ENCODE data around the gene OLR1. TPM values are rescaled to one million over a fixed set of nuclear protein-coding genes. Genes with fewer than 3 reads are reported as not detected.

OLR1 gene
- total RNA-seq, 1 experiment from 2014 or later, result 0.74 TPM

DNA sequence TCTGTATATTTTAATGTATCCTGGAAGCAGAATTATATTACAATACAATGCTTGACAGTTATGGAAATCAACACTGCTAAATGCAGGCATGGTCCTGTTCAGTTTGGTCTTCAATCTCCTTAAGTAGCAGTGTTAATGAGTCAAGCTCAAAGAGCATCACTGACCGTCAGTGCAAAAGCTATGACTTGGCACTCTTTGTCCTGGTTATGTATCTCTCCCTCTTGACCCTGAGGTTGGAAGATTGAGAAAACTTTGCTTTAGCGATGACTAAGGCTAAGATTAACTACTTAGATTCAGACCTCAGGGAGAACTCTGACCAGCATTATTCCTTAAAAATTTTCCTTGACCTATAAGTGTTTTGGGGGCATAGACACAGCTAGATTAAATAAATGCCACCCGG lies 52.9 kb downstream of the OLR1 start:
- POLR2A ChIA-PET, result interaction anchor here (0.7 kb wide), 1 partner anchor 247 kb away, joined by 7 read pairs; no protein-coding TSS in a partner anchor
- in situ Hi-C loops (cut with HindIII; ENCODE audit: low pct_unique_long_range_greater_than_20kb, low sequenced_read_pairs), result no loop called here
- Histone ChIP-seq H3K9me3 (ENCODE audit: control insufficient read depth, insufficient read depth, low read depth, low read length) (no peaks in the 10 kb centered on the region), H3K4me1 (ENCODE audit: control insufficient read depth, insufficient read depth, low read length) (no peaks in the 10 kb centered on the region), H3K27ac (ENCODE audit: low read length) (no peak overlapping the region), H3K36me3 (ENCODE audit: control insufficient read depth, insufficient read depth, low read length) (no peaks in the 10 kb centered on the region), H3K27me3 (ENCODE audit: control insufficient read depth, insufficient read depth, low read length) (no peaks in the 10 kb centered on the region), H3K4me3 (ENCODE audit: low read depth in 2 of 2, low read length in 2 of 2) (no peak overlapping the region)
- TF ChIP-seq TCF7L2 (IDR thresholded peaks at IDR 0.05; ENCODE audit: low read depth, low read length) (no peak), POLR2AphosphoS5 (IDR thresholded peaks at IDR 0.05; ENCODE audit: low read depth, low read length) (no peak), REST (IDR thresholded peaks at IDR 0.05; ENCODE audit: insufficient read depth in 1 of 2, low read depth in 2 of 2, low read length in 1 of 2) (no peak), SIN3A (IDR thresholded peaks at IDR 0.05; ENCODE audit: borderline replicate concordance, insufficient read depth, low read depth, low read length) (no peak), CTCF (IDR thresholded peaks at IDR 0.05) (no peak)
- ATAC-seq (no peak), DNase-seq (ENCODE audit: low read depth, low spot score) (no peak)
- CTCF ChIA-PET, result no interaction called here
- intact Hi-C loops (cut with micrococcal nuclease; ENCODE audit: unreplicated experiment), result no loop called here
- no TSS peak for BruUV-seq (replicated peaks)

DNA sequence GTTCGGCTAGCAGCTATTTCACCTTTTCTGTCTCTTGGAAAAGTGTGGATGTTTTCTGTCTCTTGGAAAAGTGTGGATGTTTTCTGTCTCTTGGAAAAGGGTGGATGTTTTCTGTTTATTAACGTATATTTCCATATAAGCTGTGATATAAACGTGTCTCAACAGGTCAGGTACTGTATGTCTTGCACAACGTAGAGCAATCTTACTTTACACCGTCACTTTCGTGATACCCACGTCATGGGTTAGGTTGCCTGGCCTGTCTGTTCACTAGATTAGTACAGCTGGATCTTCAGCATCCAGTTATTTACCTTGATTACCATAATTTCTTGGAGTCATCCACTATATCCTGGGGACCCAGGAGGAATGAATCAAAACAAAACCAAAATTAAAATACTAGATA lies 56.0 kb downstream of the OLR1 start:
- intact Hi-C loops (cut with micrococcal nuclease; ENCODE audit: unreplicated experiment), result no loop called here
- Histone ChIP-seq H3K4me1 (ENCODE audit: control insufficient read depth, insufficient read depth, low read length) (no peaks in the 10 kb centered on the region), H3K27me3 (ENCODE audit: control insufficient read depth, insufficient read depth, low read length) (no peaks in the 10 kb centered on the region), H3K9me3 (ENCODE audit: control insufficient read depth, insufficient read depth, low read depth, low read length) (no peaks in the 10 kb centered on the region), H3K27ac (ENCODE audit: low read length) (no peak overlapping the region), H3K36me3 (ENCODE audit: control insufficient read depth, insufficient read depth, low read length) (no peaks in the 10 kb centered on the region), H3K4me3 (ENCODE audit: low read depth in 2 of 2, low read length in 2 of 2) (no peak overlapping the region)
- ATAC-seq, result no peak
- ChIA-PET POLR2A (interaction anchor here (0.6 kb wide), 1 partner anchor 52 kb away, joined by 3 read pairs; no protein-coding TSS in a partner anchor), CTCF (no interaction called here)
- TF ChIP-seq SIN3A (IDR thresholded peaks at IDR 0.05; ENCODE audit: borderline replicate concordance, insufficient read depth, low read depth, low read length) (no peak), POLR2AphosphoS5 (IDR thresholded peaks at IDR 0.05; ENCODE audit: low read depth, low read length) (no peak), CTCF (IDR thresholded peaks at IDR 0.05) (no peak)
- in situ Hi-C loops (cut with HindIII; ENCODE audit: low pct_unique_long_range_greater_than_20kb, low sequenced_read_pairs), result no loop called here
- no TSS peak for BruUV-seq (replicated peaks)
- no peak for DNase-seq (ENCODE audit: low read depth, low spot score)

All from Panc1 (cell line).